Endodermal cell (in vitro differentiated cells): Measurements from ENCODE around the gene SLK. TPM values are rescaled to one million over a fixed set of nuclear protein-coding genes. Genes with fewer than 3 reads are reported as not detected.

ENCODE experiments used
- DNase-seq: peaks from one replicate; pipeline ENCODE4 v3.0.0-alpha.2; 2017
- H3K27ac ChIP-seq: 2 replicates; pipeline ENCODE4 v1.5.1; 2013; ENCODE audit warnings: mild to moderate bottlenecking, low read depth, low read length, moderate library complexity
- H3K27me3 ChIP-seq: 2 replicates; pipeline ENCODE4 v1.6.1; 2013; ENCODE audit warnings: mild to moderate bottlenecking, low read length, moderate library complexity; ENCODE audit not compliant: insufficient read depth, control insufficient read depth, poor library complexity, severe bottlenecking
- H3K36me3 ChIP-seq: 2 replicates; pipeline ENCODE4 v1.7.0; 2013; ENCODE audit warnings: mild to moderate bottlenecking, low read length, moderate library complexity; ENCODE audit not compliant: control insufficient read depth, insufficient read depth
- H3K4me1 ChIP-seq: one replicate; pipeline ENCODE4 v1.7.0; 2013; ENCODE audit warnings: low read length; ENCODE audit not compliant: control insufficient read depth, insufficient read depth
- H3K4me3 ChIP-seq: 2 replicates; pipeline ENCODE4 v1.5.1; 2013; ENCODE audit warnings: mild to moderate bottlenecking, low read length, moderate library complexity
- H3K9ac ChIP-seq: 2 replicates; pipeline ENCODE4 v1.6.1; 2013; ENCODE audit warnings: mild to moderate bottlenecking, low read length, moderate library complexity; ENCODE audit not compliant: poor library complexity, severe bottlenecking; ENCODE audit errors: extremely low read depth
- H3K9me3 ChIP-seq: 2 replicates; pipeline ENCODE4 v1.6.1; 2013; ENCODE audit warnings: mild to moderate bottlenecking, low read length, moderate library complexity; ENCODE audit not compliant: control insufficient read depth
- H3K27ac Mint-ChIP-seq: 2 replicates; pipeline ENCODE4 v1.8.0; 2020; ENCODE audit warnings: mixed read lengths
- H3K27me3 Mint-ChIP-seq: 2 replicates; pipeline ENCODE4 v1.8.0; 2021; ENCODE audit warnings: mild to moderate bottlenecking, mixed read lengths; ENCODE audit not compliant: insufficient read depth
- H3K36me3 Mint-ChIP-seq: 2 replicates; pipeline ENCODE4 v1.8.0; 2020; ENCODE audit warnings: low read depth, mixed read lengths
- H3K4me1 Mint-ChIP-seq: 2 replicates; pipeline ENCODE4 v1.8.0; 2020; ENCODE audit warnings: mixed read lengths
- H3K4me3 Mint-ChIP-seq: 2 replicates; pipeline ENCODE4 v1.8.0; 2020; ENCODE audit warnings: mild to moderate bottlenecking, moderate library complexity, mixed read lengths
- H3K9me3 Mint-ChIP-seq: 2 replicates; pipeline ENCODE4 v1.8.0; 2020; ENCODE audit warnings: mild to moderate bottlenecking, mixed read lengths
- WGBS, 2 experiments: methylation state at CpG; one replicate each; pipeline versions ENCODE4 v1.1.5 to v1.1.7; 2013; ENCODE audit warnings: missing lambda C conversion rate in 2 of 2, mixed read lengths in 1 of 2; ENCODE audit not compliant: insufficient coverage in 1 of 2, insufficient read length in 1 of 2; 5-methylcytosine and 5-hydroxymethylcytosine counted together
- total RNA-seq, 2 donors: library from RNA; stranded (reverse); fragmentation: NEBNext Ultra II Directional in 1 of 2; extraction: Animal tissue kit (Norgen Biotek cat#: 25700) in 1 of 2; gene quantifications; 2 replicates in 1 of 2; 3 replicates in 1 of 2; pipeline ENCODE4 v1.2.1, GENCODE V29; 2021
- TF ChIP-seq, protein P1 (sequence below): fragments of 200-600 bp; sonication (generic); conservative IDR thresholded peaks from 2 replicates; pipeline ENCODE4 v1.5.0; 2021; ENCODE audit warnings: antibody characterized with exemption, mild to moderate bottlenecking

SLK gene
- total RNA-seq, 2 donors from 2014 or later, result 23.4 to 32.9 TPM

DNA sequence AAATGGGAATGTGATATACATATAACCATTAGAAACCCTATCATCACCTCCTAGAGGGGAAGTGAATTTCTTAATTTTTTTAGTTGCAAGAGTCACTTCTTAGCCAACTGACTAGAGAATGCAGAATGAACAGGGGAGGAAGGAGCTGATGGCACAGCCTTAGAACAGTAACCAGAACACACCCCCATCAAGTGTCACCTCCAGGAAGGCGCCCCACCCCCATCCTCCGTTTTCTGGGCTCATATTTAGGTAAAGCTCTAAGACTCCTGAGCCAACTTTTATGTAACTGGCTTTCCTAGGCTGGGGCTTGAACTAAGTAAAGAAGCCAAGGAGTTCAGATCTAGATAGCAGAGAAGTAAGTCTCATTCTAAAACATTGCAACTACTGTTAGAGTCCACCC is 64.7 kb downstream of the SLK start:
- H3K27me3 Mint-ChIP-seq, result no peaks in the 10 kb centered on the region
- H3K4me3 Mint-ChIP-seq, result no peak overlapping the region
- DNase-seq, result no peak
- Histone ChIP-seq H3K4me3 (no peak overlapping the region), H3K27ac (no peak overlapping the region), H3K4me1 (no peaks in the 10 kb centered on the region), H3K36me3 (peaks cover 18% of the 10 kb centered on the region), H3K9me3 (no peaks in the 10 kb centered on the region), H3K27me3 (no peaks in the 10 kb centered on the region), H3K9ac (no peak overlapping the region)
- peaks cover 8% of the 10 kb centered on the region for H3K36me3 Mint-ChIP-seq
- H3K4me1 Mint-ChIP-seq, result peaks cover 18% of the 10 kb centered on the region
- no peaks in the 10 kb centered on the region for H3K9me3 Mint-ChIP-seq
- WGBS, 2 experiments, result 78% methylated on average over 2 of the region's 2 CpGs; no CpG with 5 or more reads in 1 of the 2 experiments
- no peak overlapping the region for H3K27ac Mint-ChIP-seq
- TF ChIP-seq, protein P1, sequence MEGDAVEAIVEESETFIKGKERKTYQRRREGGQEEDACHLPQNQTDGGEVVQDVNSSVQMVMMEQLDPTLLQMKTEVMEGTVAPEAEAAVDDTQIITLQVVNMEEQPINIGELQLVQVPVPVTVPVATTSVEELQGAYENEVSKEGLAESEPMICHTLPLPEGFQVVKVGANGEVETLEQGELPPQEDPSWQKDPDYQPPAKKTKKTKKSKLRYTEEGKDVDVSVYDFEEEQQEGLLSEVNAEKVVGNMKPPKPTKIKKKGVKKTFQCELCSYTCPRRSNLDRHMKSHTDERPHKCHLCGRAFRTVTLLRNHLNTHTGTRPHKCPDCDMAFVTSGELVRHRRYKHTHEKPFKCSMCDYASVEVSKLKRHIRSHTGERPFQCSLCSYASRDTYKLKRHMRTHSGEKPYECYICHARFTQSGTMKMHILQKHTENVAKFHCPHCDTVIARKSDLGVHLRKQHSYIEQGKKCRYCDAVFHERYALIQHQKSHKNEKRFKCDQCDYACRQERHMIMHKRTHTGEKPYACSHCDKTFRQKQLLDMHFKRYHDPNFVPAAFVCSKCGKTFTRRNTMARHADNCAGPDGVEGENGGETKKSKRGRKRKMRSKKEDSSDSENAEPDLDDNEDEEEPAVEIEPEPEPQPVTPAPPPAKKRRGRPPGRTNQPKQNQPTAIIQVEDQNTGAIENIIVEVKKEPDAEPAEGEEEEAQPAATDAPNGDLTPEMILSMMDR, result no peak

DNA sequence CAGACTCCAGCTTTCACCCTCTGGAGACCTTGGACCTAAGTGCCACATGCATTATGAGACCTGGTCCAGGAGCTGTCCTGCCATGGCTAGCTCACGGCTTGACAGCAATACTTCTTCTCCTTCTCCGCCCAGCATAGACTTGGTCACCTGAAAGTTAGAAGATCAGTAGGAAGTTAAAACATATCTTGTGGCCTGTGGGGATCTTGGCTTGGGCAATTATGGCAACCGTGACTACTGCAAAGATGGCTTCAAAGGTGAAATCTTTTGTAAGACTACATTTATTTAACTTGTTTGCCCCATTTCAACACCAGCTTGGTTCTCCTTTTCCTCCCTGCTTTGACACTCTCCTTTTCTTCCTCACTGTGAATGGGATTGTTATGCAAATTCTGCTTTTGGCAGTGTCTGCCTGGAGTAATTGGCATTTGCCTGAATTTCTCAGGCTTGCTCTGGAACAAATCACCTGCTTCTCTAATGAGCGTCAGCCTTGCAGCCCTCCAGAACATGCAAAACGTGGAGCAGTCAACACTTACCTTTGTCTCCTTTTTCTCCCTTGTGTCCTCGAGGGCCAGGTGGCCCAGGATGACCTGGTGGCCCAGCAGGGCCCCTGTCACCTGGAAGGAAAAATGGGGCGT is 65.3 kb downstream of the SLK start:
- H3K4me1 Mint-ChIP-seq, result peaks cover 18% of the 10 kb centered on the region
- no peaks in the 10 kb centered on the region for H3K4me1 ChIP-seq
- DNase-seq, result peak; percentile 69
- no peak overlapping the region for H3K4me3 Mint-ChIP-seq
- no peaks in the 10 kb centered on the region for H3K9me3 Mint-ChIP-seq
- H3K4me3 ChIP-seq, result no peak overlapping the region
- no peak overlapping the region for H3K27ac Mint-ChIP-seq
- H3K36me3 Mint-ChIP-seq, result peaks cover 6% of the 10 kb centered on the region
- no peak overlapping the region for H3K9ac ChIP-seq
- peaks cover 13% of the 10 kb centered on the region for H3K36me3 ChIP-seq
- TF ChIP-seq, protein P1, result no peak
- H3K9me3 ChIP-seq, result no peaks in the 10 kb centered on the region
- H3K27ac ChIP-seq, result no peak overlapping the region
- WGBS, 2 experiments, result 73 to 80% methylated on average over 4 to 7 of the region's 7 CpGs
- H3K27me3 Mint-ChIP-seq, result no peaks in the 10 kb centered on the region
- H3K27me3 ChIP-seq, result no peaks in the 10 kb centered on the region

DNA sequence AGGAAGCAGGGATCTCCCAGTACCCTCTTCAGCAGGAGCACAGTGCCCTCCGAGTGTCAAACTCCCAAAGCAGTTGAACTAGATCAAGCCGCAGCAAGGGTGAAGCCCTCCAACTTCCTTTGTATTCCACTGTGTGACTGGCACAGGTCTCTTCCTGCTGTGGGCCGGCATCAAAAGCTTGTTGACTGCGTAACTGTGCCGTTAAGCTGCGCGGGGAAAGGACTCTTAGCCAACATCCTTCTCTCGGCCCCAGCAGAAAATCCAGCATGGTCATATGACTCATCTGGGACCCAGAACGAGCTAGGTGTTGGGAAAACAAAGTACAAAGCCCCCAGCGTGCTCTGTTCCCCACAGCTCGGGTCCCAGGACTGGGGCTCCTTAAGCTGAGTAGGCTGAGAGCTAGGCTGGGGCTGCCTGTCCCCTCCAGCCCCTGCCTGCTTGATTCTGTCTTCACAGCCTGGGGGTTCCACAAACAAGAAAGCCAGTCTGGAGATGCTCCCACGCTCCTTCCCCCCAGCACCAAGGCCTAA is 66.5 kb downstream of the SLK start:
- peaks cover 13% of the 10 kb centered on the region for H3K36me3 ChIP-seq
- peak overlapping the region; percentile 45 for H3K27ac Mint-ChIP-seq

More for the DNA sequence above, 66.5 kb downstream of the SLK start:
- no peak overlapping the region for H3K9ac ChIP-seq
- H3K27me3 ChIP-seq, result no peaks in the 10 kb centered on the region
- H3K4me1 ChIP-seq, result no peaks in the 10 kb centered on the region
- TF ChIP-seq, protein P1, result no peak
- H3K9me3 ChIP-seq, result no peaks in the 10 kb centered on the region
- Mint-ChIP-seq H3K27me3 (no peaks in the 10 kb centered on the region), H3K4me3 (no peak overlapping the region), H3K9me3 (no peaks in the 10 kb centered on the region), H3K4me1 (peaks cover 17% of the 10 kb centered on the region), H3K36me3 (peaks cover 6% of the 10 kb centered on the region)
- H3K4me3 ChIP-seq, result no peak overlapping the region
- DNase-seq, result peak; percentile 48
- WGBS, 2 experiments, result 89 to 90% methylated on average over 11 to 12 of the region's 12 CpGs
- no peak overlapping the region for H3K27ac ChIP-seq
